HL-60/S4 treated with phorbol 12-myristate 13-acetate at 8.2 ng/mL for 4 days and 3 days (cell line): ENCODE data around the gene CTTN.
"Not testable (repeated sequence)": the region's sequence is repeated elsewhere in the genome, so short reads cannot be mapped to it uniquely, and the experiment has no call there.

ENCODE experiments used
- in situ Hi-C: fragments of 300-500 bp; cut with MboI; formaldehyde crosslinking; loops from 2 replicates; pipeline ENCODE4 v1.15.0; 2022; ENCODE audit warnings: low sequenced_read_pairs

CTTN gene

GRCh38 chr11:70378506-70379134 lies 19.7 kb upstream of the CTTN start:
- in situ Hi-C loops: no loop called here

GRCh38 chr11:70381350-70381749 lies 17.0 kb upstream of the CTTN start:
- in situ Hi-C loops: no loop called here

- in situ Hi-C loops: no loop called here
These were observed 16.2 kb upstream of the CTTN start for GRCh38 chr11:70381872-70382861.

- in situ Hi-C loops: no loop called here
These were observed 14.4 kb upstream of the CTTN start for GRCh38 chr11:70383664-70384565.

GRCh38 chr11:70384566-70385152 lies 13.7 kb upstream of the CTTN start:
- in situ Hi-C loops: no loop called here

- in situ Hi-C loops: no loop called here
These were observed 10.8 kb upstream of the CTTN start for GRCh38 chr11:70387564-70387963.

- in situ Hi-C loops: no loop called here
These were observed 9.1 kb upstream of the CTTN start for GRCh38 chr11:70389201-70389600.

- in situ Hi-C loops: not testable (repeated sequence)
These were observed 7.4 kb upstream of the CTTN start for GRCh38 chr11:70390882-70391281.

- in situ Hi-C loops: no loop called here
These were observed 3.9 kb upstream of the CTTN start for GRCh38 chr11:70394211-70394950.

GRCh38 chr11:70397336-70397982 lies 870 bp upstream of the CTTN start:
- in situ Hi-C loops: no loop called here

- in situ Hi-C loops: no loop called here
These were observed 728 bp downstream of the CTTN start for GRCh38 chr11:70398834-70399680.

- in situ Hi-C loops: no loop called here
These were observed 1.4 kb downstream of the CTTN start for GRCh38 chr11:70399681-70400112.

- in situ Hi-C loops: no loop called here
These were observed 2.3 kb downstream of the CTTN start for GRCh38 chr11:70400643-70401042.

GRCh38 chr11:70402016-70402415 lies 3.7 kb downstream of the CTTN start:
- in situ Hi-C loops: no loop called here

- in situ Hi-C loops: no loop called here
These were observed 4.4 kb downstream of the CTTN start for GRCh38 chr11:70402685-70403084.

- in situ Hi-C loops: no loop called here
These were observed 5.9 kb downstream of the CTTN start for GRCh38 chr11:70404244-70404643.

- in situ Hi-C loops: no loop called here
These were observed 7.5 kb downstream of the CTTN start for GRCh38 chr11:70405679-70406395.

- in situ Hi-C loops: no loop called here
These were observed 8.8 kb downstream of the CTTN start for GRCh38 chr11:70407121-70407520.
